GM21360 (cell line): Measurements from ENCODE around the gene BTBD9.
A peak's percentile ranks its signal among the peaks of the same experiment; 100 is the strongest.
"Not testable (repeated sequence)": the region's sequence is repeated elsewhere in the genome, so short reads cannot be mapped to it uniquely, and the experiment has no call there.

Source experiments
- ATAC-seq: cut with Tn5 transposase; IDR thresholded peaks from one replicate; pipeline ENCODE4 v1.9.1; 2021; ENCODE audit warnings: mild to moderate bottlenecking, moderate library complexity; ENCODE audit not compliant: unreplicated experiment

Gene BTBD9

GRCh38 chr6:38352636-38353035 lies 287.1 kb downstream of the BTBD9 start:
- no peak for ATAC-seq

GRCh38 chr6:38350942-38351341 lies 288.8 kb downstream of the BTBD9 start:
- no peak for ATAC-seq

GRCh38 chr6:38350220-38350619 lies 289.5 kb downstream of the BTBD9 start:
- ATAC-seq = no peak

GRCh38 chr6:38349795-38350194 lies 289.9 kb downstream of the BTBD9 start:
- no peak for ATAC-seq

GRCh38 chr6:38349221-38349620 lies 290.5 kb downstream of the BTBD9 start:
- no peak for ATAC-seq

- no peak for ATAC-seq
Measured at GRCh38 chr6:38348371-38348770, 291.4 kb downstream of the BTBD9 start.

- ATAC-seq = not testable (repeated sequence)
Measured at GRCh38 chr6:38347829-38348228, 291.9 kb downstream of the BTBD9 start.

GRCh38 chr6:38346291-38347079 lies 293.2 kb downstream of the BTBD9 start:
- no peak for ATAC-seq

GRCh38 chr6:38345586-38345985 lies 294.1 kb downstream of the BTBD9 start:
- ATAC-seq = no peak

- ATAC-seq = no peak
Measured at GRCh38 chr6:38341496-38341895, 298.2 kb downstream of the BTBD9 start.

- ATAC-seq = no peak
Measured at GRCh38 chr6:38339914-38340313, 299.8 kb downstream of the BTBD9 start.

- no peak for ATAC-seq
Measured at GRCh38 chr6:38337819-38338465, 301.8 kb downstream of the BTBD9 start.

- no peak for ATAC-seq
Measured at GRCh38 chr6:38336922-38337321, 302.8 kb downstream of the BTBD9 start.

- no peak for ATAC-seq
Measured at GRCh38 chr6:38326837-38327236, 312.9 kb downstream of the BTBD9 start.

- ATAC-seq = no peak
Measured at GRCh38 chr6:38323216-38323615, 316.5 kb downstream of the BTBD9 start.

GRCh38 chr6:38322138-38322537 lies 317.6 kb downstream of the BTBD9 start:
- no peak for ATAC-seq

GRCh38 chr6:38320843-38321242 lies 318.9 kb downstream of the BTBD9 start:
- ATAC-seq = peak; percentile 55

GRCh38 chr6:38320358-38320757 lies 319.4 kb downstream of the BTBD9 start:
- no peak for ATAC-seq

GRCh38 chr6:38319256-38320212 lies 320.2 kb downstream of the BTBD9 start:
- ATAC-seq = no peak

GRCh38 chr6:38316099-38316868 lies 323.4 kb downstream of the BTBD9 start:
- ATAC-seq = no peak

- no peak for ATAC-seq
Measured at GRCh38 chr6:38311201-38311600, 328.5 kb downstream of the BTBD9 start.
